HG03159 (cell line): Measurements from ENCODE around the gene CAMKK1.

Source experiments
- ATAC-seq: cut with Tn5 transposase; IDR thresholded peaks from one replicate; pipeline ENCODE4 v1.9.1; 2021; ENCODE audit warnings: mild to moderate bottlenecking, moderate library complexity; ENCODE audit not compliant: unreplicated experiment

CAMKK1 gene

DNA sequence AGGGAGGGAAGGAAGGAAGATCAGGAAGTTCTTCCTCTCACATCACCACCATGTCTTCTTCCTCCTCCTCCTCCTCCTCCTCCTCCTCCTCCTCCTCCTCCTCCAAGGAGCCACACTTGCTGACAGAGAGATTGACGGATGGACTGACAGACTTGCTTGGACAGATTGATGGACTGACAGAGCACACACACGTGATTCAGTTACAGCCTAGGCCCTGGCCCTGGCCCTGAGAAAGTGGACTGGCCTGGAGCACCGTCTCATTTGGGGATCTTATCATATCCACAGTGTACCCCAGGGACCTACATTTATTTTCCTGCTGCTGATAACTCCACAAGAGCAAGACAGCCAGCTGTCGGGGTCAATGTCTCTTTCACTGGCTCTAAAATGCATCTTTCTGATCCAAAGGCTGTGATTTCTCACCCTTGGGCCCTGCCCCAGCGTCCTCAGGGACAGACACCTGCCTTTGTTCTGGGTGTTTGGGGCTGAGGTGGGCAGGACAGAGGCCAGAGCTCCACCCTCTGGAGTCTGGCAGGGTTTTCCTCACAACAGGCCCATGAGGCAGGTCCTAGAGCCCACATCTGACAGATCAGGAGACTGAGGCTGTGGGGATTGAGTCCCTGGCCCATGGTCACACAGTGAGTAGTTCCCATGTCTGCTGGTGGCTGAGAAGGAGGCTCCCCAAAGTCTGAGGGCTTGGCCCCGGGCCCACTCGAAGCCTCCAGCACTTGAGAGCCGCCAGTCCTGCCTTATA, 25.7 kb upstream of the CAMKK1 start:
- ATAC-seq: no peak

DNA sequence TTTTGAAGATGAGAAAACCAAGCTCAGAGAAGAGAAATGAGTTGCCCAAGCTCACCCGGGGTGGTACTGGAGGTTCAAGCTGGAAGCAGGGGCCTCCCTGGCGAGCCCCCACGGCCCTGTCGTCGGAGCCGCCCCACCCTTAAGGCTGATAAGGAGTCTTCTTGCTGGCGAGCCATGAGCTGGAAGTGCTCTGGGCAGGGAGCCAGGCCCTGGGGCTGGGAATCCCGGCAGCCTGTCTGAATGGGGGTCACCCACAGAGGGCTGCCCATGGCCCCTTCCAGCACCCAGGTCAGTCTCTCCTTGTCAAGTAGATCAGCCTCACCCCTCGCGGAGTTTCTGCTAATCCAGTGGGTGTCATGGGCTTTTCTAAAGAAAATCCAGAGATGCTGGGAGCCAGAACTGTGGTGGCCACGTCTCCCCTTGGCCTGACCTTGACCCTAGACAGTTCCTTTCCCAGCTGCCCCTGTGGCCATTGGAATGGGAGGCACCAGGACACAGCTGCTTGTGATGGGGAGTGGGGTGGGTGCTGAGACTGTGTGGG, 24.6 kb upstream of the CAMKK1 start:
- no peak for ATAC-seq

DNA sequence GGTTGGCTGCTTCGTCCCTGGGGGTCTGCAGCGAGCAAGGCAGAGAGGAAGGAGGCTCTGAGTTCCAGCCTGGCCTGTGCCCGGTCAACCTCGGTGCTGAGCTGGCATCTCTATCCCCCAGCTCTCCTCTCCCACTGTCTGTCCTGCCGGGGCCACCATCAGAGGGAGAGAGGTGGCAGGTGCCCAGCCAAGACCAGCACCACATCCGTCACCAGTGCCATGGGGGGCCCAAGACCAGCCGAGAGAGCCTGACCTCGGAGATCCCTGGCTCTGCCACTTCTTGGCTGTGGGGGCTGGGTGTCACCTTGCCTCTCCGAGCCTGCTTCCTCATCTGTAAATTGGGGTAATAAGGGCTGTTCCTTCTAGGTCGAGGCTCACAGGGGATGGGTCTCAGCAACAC, 24.0 kb upstream of the CAMKK1 start:
- ATAC-seq: no peak

DNA sequence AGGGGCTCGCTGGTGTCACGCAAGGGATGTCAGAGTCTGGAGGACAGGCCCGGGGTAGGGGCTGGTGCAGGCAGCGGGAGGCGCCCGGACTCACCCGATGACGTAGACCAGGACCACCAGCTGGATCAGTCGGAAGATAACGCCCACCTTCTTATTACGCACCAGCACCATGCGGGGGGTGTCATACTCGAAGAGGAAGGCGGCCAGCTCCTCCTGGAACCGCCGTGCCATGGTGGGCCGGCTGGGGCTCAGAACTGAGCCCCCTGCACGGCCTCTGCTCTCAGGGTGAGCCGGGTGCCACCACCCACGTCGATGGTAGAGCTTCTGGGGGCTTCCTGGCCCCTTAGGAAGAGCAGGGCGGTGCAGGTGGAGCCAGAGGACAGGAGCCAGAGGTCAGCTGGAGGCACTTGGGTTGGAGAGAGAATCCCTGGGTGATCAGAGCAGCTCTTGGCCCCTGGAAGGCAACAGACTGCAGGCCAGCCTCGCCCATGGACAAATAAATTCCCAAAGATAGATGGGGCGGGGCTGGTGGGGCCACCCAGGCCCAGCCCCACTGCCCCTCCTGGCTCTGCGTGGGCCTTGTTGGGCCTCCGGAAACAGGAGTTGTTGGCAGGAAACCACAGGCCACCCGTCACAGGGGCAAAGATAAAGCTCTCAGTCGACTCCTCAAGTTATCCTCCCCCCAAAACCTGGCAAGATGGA, 23.3 kb upstream of the CAMKK1 start, which contains the start of gene P2RX1:
P2RX1 (minus strand) TSS at position 471 of the 702 bp plus-strand sequence; CDS start at position 231, 240 bp downstream.
- ATAC-seq: no peak

DNA sequence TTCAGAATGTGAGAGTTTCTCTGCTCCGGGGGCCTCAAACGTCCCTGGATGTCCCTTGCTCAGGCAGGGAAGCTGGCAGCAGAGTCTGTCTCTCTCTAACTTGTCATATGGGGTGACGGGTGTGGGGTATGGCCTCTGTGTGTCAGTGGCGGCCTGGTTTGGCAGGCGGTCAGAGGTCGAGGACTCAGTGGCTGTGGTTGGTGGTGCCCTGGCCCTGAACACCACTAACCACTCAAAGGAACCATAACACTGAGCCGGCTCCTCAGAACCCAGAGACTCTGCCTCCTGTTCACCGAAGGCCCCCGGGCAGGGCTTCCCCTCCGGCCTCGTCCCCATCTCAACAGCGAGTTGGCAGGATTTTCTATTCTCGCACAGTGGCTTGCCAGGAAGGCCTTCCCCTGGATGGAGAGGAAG, 22.7 kb upstream of the CAMKK1 start:
- no peak for ATAC-seq

DNA sequence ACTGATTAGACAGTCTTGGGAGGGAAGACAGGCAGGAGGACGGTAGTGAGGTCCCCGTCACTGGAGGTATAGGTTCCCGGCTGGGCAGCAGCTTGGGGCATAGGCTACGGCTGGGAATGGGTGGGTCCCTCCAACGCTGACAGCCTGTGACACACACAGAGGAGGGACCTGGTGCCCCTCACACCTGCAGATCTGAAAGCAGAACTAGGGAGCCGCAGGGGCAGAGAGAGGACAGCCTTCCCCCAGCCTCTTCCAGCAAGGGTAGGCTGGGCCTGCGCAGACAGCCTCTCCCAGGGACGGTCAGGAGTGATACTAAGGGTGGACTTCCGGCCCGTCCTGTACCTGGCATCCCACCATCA, 21.4 kb upstream of the CAMKK1 start:
- ATAC-seq: peak; percentile 44

DNA sequence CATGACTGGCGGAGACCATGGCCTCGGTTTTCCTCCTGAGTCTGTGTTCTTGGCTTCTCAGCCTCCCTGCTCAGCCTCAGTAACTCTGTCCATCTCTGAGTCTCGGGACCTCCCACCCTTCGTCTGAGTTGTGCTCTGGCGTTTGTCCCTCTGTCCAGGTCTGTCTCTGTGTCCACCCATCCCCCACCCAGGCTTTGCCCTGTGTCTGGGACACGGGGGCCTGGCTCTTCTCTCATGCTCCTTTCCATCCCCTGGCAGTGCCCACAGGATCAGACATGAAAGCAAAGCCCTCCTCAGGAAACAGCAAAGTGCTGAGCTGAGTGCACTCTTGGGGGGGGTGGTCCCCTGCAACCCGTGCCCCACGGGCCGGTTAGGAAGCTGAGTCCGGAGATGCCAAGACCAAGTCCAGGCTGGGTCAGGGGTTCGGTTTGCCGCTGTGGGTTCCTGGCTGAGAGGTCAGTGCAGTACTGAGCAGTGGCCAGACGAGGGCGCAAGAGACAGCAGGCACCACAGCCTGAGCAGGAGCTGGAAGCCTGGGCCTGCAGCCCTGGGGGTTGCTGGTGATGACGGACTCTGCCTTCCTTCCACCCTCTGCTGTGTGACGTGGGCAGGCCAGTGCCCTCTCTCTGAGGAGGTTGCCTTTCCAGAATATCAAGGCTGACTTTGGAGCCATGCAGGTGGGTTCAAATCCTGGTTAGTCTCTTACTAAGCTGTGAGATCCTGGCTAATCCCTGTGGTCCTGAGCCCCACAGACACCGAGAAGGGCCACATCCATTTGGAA, 20.9 kb upstream of the CAMKK1 start:
- peak; percentile 32 for ATAC-seq

DNA sequence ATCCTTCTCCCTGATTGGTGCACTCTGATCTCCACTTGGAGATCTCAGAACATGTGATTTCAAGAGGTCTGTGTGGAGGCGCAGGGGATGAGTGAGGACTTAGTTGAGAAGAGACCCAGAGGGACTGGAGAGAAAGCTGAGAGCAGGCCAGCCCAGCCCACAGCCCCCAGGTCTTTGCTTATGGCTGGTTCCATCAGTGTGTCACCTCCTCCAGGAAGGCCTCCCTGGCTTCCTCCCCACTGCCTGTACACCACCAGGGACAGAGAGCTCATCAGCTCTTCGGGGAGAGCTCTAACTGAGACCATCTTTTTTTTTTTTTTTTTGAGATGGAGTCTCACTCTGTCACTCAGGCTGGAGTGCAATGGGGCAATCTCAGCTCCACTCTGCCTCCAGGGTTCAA, 20.0 kb upstream of the CAMKK1 start:
- ATAC-seq: no peak

DNA sequence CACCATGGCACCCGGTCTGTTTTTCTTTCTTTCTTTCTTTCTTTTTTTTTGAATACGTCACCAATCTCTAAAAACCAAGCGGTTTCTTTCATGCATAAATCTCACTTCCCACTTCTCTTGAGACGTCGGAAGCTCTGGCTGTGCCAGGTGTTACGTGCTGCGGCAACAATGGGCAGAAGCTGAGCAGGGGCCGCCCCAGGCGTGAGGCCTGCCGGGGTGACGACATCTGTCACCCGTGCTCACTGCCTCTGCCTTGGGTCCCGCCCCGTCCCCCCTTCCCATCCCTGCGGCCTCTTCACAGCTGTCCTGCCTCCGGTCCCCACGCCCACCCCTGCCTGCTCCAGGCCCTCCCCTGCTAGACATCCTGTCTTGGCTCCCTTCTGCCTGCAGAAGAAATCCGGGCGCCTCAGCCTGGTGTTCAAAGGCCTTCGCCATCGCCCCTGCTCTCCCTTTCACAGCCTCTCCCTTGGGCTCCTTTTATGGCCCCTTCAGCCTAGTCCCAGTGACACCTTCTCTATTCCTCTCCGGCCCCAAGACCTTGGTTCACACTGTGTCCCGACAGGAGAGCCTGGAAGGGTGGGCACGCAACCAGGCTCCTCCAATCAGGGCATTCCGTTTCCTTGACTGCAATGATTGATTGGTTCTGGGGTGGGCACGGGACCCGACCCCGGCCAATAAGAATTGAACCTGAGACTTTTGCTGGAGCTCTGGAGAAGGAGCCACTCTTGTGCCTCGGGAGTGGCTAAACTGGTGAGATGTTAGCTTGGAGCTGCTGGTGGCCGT, 18.6 kb upstream of the CAMKK1 start:
- ATAC-seq: peak; percentile 62

DNA sequence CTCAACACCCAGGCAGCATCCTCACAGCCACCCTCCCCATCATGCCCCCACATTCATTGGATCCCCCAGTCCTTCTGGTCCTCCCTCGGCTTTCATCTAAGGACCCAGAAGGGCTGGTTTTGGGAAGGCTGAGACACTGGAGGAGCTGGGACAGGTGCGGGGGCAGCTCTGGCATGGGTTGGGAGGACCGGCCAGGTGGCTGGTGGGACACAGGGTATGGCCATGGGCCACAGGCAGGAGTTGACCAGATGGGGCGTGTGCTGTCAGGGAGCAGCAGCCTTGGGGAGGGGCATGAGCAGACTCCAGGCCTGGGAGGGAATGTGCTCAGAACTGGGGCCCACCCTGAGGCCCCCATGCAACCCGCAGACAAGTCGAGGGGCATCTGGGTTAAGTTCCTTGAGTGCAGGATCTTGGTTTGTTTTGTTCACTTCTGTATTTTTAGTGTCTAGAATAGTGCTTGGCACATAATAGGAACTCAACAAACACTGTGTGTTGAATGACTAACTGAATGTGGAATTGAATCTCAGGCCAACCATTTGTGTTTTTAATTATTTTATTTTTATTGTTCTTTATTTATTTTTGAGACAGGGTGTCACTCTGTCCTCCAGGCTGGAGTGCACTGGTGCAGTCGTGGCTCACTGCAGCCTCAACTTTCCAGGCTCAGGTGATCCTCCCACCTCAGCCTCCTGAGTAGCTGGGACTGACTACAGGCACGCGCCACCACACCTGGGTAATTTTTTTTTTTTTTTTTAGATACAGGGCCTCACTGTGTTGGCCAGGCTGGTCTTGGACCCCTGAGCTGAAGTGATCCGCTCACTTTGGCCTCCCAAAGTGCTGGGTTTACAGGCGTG, 17.8 kb upstream of the CAMKK1 start:
- no peak for ATAC-seq

DNA sequence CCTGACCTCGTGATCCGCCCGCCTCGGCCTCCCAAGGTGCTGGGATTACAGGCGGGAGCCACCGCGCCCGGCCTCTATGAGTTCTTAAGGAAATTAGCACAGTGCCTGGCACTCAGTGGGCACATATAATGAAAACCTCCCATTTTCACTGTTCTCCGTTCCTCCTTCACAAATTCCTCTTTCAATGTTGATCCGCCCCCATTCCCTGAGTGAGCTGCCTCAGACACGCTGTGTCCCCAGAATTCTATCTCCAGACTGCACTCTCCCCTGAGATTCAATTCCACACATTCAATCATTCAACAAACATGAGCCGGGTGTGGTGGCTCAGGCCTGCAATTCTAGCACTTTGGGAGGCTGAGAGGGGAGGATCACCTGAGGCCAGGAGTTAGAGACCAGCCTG, 16.4 kb upstream of the CAMKK1 start:
- no peak for ATAC-seq

DNA sequence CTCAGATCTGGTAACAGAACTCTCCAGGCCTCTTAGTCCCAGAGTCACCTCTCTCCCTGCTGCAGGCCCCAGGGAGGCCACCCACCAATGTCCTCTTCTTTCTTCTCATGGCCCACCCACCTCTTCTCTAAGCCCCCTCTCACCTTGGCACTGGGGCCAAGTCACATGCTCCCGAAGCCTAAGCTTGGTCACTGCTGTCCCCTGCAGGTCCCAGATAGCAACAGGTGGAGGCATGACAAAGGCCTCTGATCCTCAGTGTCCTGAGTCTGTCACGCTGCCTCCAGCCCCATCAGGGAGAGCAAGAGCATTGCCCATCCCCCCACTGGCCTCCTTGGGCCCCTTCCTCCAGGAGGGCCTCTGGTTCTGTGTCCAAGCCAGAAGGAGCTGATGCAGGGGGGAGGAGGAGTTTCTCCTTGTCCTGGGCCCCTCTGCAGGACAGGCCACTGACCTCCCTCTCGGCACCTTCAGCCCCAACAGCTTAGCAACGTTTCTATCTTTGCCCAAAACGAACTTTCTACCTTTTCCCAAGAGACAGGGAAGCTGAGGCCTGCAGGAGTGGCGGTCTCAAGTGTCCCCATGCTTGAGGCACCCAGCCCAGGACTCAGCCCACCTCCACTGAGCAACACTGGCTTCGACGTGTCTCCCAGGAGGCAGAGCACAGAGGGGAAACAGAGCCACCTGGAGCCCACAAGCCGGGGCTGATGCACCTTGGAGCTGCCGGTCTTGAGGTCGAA, 14.8 kb upstream of the CAMKK1 start:
- no peak for ATAC-seq

DNA sequence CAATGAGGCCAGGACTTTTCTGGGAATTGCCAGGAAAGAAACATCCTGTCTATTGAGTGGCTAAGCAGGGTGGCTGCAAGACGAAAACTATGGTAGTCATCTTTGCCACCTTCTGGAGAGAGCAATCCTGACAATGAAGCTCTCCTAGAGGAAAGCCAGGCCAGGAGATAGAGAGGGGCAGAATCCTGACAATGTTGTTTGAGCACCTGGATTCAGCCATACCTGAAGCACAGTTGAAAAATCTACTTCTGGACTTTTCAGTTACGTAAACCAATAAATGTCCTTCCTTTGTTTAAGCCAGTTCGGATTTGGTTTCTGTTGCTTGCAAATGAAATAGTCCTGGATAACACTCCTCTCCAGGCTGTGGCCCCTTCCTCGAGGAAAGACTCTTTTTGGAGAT, 14.0 kb upstream of the CAMKK1 start:
- ATAC-seq: no peak

DNA sequence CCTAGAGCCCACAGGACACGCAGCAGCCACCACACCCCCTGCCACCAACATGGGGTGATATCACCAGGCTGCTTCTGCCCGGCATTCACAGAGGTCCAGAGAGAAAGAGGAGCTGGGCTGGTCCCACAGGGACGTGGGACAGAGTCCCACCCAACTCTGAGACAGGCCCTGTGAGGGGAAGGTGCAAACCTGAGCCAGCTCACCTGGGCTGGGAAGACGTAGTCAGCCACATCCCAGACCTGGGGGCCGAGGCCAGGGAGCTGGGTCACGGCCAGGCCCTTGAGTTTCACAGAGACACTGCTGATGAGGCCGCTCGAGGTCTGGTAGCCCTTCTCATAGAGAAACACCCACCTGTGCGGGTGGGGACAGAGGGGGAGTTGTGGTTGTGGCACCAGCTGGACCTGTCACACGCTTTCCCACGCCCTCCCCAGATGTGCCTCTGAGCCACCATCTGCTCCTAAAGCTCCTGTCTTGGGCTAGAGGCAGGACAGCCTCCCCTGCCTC, 12.2 kb upstream of the CAMKK1 start:
- ATAC-seq: no peak

DNA sequence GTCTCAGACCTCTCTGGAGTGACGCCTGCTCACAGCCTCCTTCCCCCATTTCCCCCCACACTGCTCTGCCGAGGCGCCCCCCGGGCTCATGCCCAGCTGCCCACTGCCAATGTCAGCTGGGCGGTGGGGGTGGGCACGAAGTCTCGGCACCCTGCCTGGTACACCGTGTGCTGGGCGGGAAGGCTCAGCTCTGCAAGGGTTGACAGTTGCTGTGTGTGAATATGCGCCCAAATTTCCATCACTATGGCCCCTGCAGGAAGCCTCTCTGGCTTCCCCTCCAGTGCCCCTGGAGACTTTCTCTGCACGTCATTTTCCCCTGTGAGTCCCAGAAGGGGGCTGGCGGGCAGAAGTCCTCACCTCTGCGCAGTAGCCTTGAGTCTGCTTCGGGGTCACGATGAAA, 11.6 kb upstream of the CAMKK1 start:
- ATAC-seq: no peak

DNA sequence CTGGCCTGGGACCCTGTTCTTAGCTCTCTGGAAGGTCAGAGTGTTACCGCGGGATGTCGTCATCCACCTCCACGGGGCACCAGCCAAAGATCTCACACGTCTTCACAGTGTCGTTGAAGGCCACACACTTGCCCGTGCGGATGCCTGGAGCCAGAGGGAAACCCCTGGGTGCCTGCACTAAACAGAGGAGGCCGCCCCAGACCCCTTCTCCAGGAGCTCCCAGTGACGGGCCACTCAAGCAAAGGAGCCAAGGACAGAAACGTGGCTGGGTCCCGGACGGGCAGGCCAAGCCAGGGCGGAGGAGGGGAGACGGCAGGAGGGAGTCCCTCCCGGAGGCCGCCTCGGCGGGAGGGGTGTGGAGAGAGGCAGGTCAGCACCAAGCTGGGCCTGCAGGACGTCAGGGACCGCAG, 11.0 kb upstream of the CAMKK1 start:
- no peak for ATAC-seq

DNA sequence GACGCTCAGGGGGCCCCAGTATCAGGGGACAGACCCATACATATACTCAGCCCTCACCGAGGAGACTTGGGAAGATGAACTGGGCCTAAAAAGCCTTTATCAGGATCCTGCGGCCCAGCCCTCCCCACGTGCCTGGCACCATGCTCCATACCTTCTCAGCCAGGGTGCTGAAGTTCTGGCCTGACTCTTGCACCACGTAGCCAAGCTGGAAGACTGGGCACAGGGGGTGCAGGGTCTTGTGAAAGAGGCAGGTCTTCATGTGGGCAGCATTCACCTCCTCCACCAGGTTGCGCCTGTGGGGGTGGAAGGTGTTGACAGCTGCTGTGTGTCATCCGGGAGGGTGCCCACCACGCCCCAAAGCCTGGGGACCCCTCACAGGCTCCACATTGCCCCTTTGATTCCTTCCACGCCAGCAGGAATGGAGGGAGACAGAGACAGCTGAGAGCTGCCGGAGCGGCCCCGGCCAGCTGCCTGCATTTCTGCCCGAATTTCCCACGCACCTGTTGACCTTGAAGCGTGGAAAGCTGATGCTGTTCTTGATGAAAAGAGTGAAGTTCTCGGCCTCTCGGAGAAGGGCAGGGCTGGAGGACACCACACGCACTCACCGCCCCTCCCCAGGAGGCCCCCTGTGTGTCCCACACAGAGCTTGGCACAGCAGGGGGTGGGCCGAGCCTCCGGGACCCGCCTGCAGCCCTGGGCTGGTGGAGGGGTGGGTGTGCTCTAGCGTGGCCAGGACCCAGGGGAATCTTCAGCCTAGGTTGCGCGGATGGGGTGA, 10.4 kb upstream of the CAMKK1 start:
- ATAC-seq: no peak

DNA sequence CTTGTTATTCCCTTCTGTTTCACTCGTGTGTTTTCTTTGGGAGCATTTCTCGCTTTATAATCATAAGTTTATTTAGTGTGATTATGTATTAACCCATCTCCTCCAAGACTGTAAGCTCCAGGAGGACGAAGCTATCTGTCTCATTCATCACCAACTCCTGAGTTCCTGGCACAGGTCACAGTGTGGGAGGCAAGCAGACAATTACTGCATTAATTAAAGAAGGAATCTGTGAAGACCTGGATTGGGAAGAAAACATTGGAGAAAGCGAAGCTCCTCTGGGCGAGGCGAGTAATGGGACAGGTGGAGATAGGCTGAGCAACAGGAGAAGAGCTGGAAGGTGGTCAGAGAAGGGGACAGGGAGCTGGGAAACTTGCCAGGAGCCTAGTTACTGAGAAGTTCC, 7.8 kb upstream of the CAMKK1 start:
- no peak for ATAC-seq
